OCI-LY1 (cell line): Measurements from ENCODE around the gene RAET1G.
"Not testable (repeated sequence)": the region's sequence is repeated elsewhere in the genome, so short reads cannot be mapped to it uniquely, and the experiment has no call there.

Experiments
- EZH2 ChIP-seq: fragments of 200-600 bp; sonication (generic), shearing (Covaris generic); IDR thresholded peaks from 2 replicates; pipeline ENCODE4 v1.8.0; 2017; ENCODE audit warnings: borderline replicate concordance, mixed run types, mild to moderate bottlenecking, antibody characterized with exemption, low read length, moderate library complexity, mixed read lengths
- TF ChIP-seq, protein P1 (sequence below): fragments of 200-600 bp; sonication (generic), shearing (Covaris generic); IDR thresholded peaks from 2 replicates; pipeline ENCODE4 v1.5.1; 2017; ENCODE audit warnings: mild to moderate bottlenecking, antibody characterized with exemption, low read length, moderate library complexity, mixed read lengths

DNA sequence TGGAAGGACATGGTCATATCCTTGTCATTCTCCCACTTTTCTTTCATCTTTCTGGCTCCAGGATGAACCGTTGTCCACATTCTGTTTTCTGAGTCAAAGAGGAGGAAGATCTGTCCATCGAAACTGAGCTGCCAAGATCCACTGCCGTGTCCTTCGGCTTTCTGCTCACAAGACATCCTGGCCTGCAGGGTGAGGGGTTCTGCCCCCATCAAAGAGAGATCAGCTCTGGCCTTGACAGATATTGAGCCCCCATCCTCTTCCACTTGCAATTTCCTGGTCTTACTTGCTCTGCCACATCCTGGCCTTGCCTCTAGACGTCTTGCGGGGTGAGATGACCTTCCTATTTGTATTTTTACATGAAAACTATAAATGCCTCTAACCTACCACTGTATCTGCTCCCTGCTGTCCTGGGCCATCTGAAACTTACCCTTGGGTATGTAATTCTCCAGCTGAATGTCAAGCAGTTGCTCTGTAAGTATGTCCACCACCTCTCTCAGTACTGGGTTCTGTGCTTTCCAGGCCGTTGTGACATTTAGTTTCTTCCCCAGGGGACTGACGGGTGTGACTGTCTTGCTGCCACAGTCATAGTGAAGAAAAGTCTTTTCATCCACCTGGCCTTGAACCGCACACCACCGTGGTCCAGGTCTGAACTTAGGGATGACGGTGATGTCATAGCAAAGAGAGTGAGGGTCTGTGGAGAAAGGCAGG lies 3.6 kb downstream of the RAET1G start:
- TF ChIP-seq, protein P1, sequence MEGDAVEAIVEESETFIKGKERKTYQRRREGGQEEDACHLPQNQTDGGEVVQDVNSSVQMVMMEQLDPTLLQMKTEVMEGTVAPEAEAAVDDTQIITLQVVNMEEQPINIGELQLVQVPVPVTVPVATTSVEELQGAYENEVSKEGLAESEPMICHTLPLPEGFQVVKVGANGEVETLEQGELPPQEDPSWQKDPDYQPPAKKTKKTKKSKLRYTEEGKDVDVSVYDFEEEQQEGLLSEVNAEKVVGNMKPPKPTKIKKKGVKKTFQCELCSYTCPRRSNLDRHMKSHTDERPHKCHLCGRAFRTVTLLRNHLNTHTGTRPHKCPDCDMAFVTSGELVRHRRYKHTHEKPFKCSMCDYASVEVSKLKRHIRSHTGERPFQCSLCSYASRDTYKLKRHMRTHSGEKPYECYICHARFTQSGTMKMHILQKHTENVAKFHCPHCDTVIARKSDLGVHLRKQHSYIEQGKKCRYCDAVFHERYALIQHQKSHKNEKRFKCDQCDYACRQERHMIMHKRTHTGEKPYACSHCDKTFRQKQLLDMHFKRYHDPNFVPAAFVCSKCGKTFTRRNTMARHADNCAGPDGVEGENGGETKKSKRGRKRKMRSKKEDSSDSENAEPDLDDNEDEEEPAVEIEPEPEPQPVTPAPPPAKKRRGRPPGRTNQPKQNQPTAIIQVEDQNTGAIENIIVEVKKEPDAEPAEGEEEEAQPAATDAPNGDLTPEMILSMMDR = not testable (repeated sequence)
- not testable (repeated sequence) for TF ChIP-seq EZH2
